CD4-positive, alpha-beta T cell (primary cell): ENCODE results near the gene CCDC146. TPM values are rescaled to one million over a fixed set of nuclear protein-coding genes. Genes with fewer than 3 reads are reported as not detected.

ENCODE experiments used
- ATAC-seq: fragments of 200-7000 bp; cut with Tn5 transposase; one replicate; pipeline ENCODE4 v1.10.0; 2022; ENCODE audit warnings: mild to moderate bottlenecking; ENCODE audit not compliant: poor library complexity
- CTCF ChIA-PET: fragments of 350-600 bp; sonication (Branson Sonifier 250); formaldehyde crosslinking; loops from one replicate; lab custom pipeline; 2021; ENCODE audit warnings: antibody characterized with exemption, inconsistent platforms; lab: Charles Lee
- POLR2A ChIA-PET: fragments of 350-600 bp; sonication (Branson Sonifier 250); formaldehyde crosslinking; loops from one replicate; lab custom pipeline; 2021; ENCODE audit warnings: antibody characterized with exemption, inconsistent platforms; lab: Charles Lee
- DNase-seq, 14 experiments: peaks; one replicate each; pipeline ENCODE4 v3.0.0-alpha.2; 2013 to 2020; ENCODE audit warnings: mixed read lengths in 2 of 14
- H3K27ac ChIP-seq, 2 donors: one replicate each; pipeline versions ENCODE4 v1.5.1 to v1.7.0; 2013; ENCODE audit warnings: low read length in 2 of 2, low read depth in 1 of 2, mild to moderate bottlenecking in 1 of 2
- H3K27me3 ChIP-seq, 2 experiments: 1 replicate in 1 of 2; 2 replicates in 1 of 2; pipeline versions ENCODE4 v1.6.1 to v1.7.0; 2013; ENCODE audit warnings: low read length in 2 of 2, control low read depth in 1 of 2, mild to moderate bottlenecking in 1 of 2, moderate library complexity in 1 of 2; ENCODE audit not compliant: insufficient read depth in 2 of 2, control insufficient read depth in 1 of 2
- H3K36me3 ChIP-seq: one replicate; pipeline ENCODE4 v1.6.1; 2013; ENCODE audit warnings: low read length, control low read depth; ENCODE audit not compliant: insufficient read depth
- H3K4me1 ChIP-seq: one replicate; pipeline ENCODE4 v1.6.1; 2013; ENCODE audit warnings: low read length, control low read depth; ENCODE audit not compliant: insufficient read depth
- H3K4me3 ChIP-seq: one replicate; pipeline ENCODE4 v1.5.1; 2013; ENCODE audit warnings: mild to moderate bottlenecking, low read length, moderate library complexity
- H3K9me3 ChIP-seq, 2 experiments: 1 replicate in 1 of 2; 2 replicates in 1 of 2; pipeline versions ENCODE4 v1.6.1 to v1.7.0; 2013; ENCODE audit warnings: low read length in 2 of 2, mild to moderate bottlenecking in 2 of 2, control low read depth in 1 of 2, moderate library complexity in 1 of 2; ENCODE audit not compliant: control insufficient read depth in 1 of 2, insufficient read depth in 1 of 2
- H3K27ac Mint-ChIP-seq: one replicate; pipeline ENCODE4 v1.8.0; 2020; ENCODE audit warnings: mixed read lengths
- H3K27me3 Mint-ChIP-seq: one replicate; pipeline ENCODE4 v1.8.0; 2021; ENCODE audit warnings: mixed read lengths
- H3K36me3 Mint-ChIP-seq: one replicate; pipeline ENCODE4 v1.8.0; 2021; ENCODE audit warnings: low read depth, mixed read lengths
- H3K4me1 Mint-ChIP-seq: one replicate; pipeline ENCODE4 v1.8.0; 2021; ENCODE audit warnings: low read depth, mixed read lengths
- H3K4me3 Mint-ChIP-seq: one replicate; pipeline ENCODE4 v1.8.0; 2020; ENCODE audit warnings: mild to moderate bottlenecking, mixed read lengths
- H3K9me3 Mint-ChIP-seq: one replicate; pipeline ENCODE4 v1.8.0; 2020; ENCODE audit warnings: mixed read lengths
- intact Hi-C, 2 experiments: fragments of 100-400 bp; cut with DNase I in 1 of 2; cut with micrococcal nuclease in 1 of 2; formaldehyde crosslinking; loops; one replicate each; pipeline versions ENCODE4 v1.15.1 to v1.9.0; 2023 to 2025; cut with DNase I, micrococcal nuclease
- total RNA-seq, 174 experiments: library from RNA in 2 of 174; stranded (reverse) in 2 of 174; gene quantifications; one replicate each; pipeline ENCODE4 v1.2.3 and lab custom pipeline; 2021 to 2026
- TF ChIP-seq, protein P1 (sequence below): fragments of 200-600 bp; IDR thresholded peaks from one replicate; pipeline ENCODE4 v1.8.0; 2022; ENCODE audit warnings: antibody characterized with exemption, mild to moderate bottlenecking

CCDC146 gene
- total RNA-seq, 2 experiments from 2014 or later, result 10.3 to 10.5 TPM

DNA sequence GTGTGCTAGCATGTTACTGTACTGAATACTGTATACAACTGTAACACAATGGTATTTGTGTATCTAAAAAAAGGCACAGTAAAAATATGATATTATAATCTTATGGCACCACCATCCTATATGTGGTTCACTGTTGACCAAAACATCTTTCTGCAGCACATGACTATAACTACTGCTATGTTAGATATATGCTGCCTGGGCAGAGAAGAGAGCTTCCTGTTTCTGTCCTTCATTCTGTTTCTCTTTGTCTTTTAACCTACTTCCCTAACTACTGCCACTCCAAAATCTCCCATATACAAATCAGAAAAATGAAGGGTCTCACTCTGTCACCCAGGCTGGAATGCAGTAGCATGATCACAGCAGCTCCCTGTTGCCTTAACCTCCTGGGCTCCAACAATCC lies 86.0 kb downstream of the CCDC146 start:
- ChIA-PET POLR2A (interaction anchor here (1.6 kb wide), 1 partner anchor 9 kb away, joined by 6 read pairs; the partner anchor contains the start of gene FGL2), CTCF (no interaction called here)
- H3K9me3 ChIP-seq, result peaks cover 14 to 16% of the 10 kb centered on the region in 2 experiments
- H3K36me3 ChIP-seq, result no peaks in the 10 kb centered on the region
- Mint-ChIP-seq H3K27me3 (no peaks in the 10 kb centered on the region), H3K27ac (no peak overlapping the region), H3K9me3 (peaks cover 8% of the 10 kb centered on the region), H3K4me3 (no peak overlapping the region), H3K4me1 (no peaks in the 10 kb centered on the region), H3K36me3 (peaks cover 21% of the 10 kb centered on the region)
- H3K4me1 ChIP-seq, result no peaks in the 10 kb centered on the region
- TF ChIP-seq, protein P1, sequence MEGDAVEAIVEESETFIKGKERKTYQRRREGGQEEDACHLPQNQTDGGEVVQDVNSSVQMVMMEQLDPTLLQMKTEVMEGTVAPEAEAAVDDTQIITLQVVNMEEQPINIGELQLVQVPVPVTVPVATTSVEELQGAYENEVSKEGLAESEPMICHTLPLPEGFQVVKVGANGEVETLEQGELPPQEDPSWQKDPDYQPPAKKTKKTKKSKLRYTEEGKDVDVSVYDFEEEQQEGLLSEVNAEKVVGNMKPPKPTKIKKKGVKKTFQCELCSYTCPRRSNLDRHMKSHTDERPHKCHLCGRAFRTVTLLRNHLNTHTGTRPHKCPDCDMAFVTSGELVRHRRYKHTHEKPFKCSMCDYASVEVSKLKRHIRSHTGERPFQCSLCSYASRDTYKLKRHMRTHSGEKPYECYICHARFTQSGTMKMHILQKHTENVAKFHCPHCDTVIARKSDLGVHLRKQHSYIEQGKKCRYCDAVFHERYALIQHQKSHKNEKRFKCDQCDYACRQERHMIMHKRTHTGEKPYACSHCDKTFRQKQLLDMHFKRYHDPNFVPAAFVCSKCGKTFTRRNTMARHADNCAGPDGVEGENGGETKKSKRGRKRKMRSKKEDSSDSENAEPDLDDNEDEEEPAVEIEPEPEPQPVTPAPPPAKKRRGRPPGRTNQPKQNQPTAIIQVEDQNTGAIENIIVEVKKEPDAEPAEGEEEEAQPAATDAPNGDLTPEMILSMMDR, result no peak
- no peaks in the 10 kb centered on the region for H3K27me3 ChIP-seq
- ATAC-seq, result no peak
- H3K27ac ChIP-seq, result no peak overlapping the region
- no peak for DNase-seq
- H3K4me3 ChIP-seq, result no peak overlapping the region
- intact Hi-C loops, result no loop called here

DNA sequence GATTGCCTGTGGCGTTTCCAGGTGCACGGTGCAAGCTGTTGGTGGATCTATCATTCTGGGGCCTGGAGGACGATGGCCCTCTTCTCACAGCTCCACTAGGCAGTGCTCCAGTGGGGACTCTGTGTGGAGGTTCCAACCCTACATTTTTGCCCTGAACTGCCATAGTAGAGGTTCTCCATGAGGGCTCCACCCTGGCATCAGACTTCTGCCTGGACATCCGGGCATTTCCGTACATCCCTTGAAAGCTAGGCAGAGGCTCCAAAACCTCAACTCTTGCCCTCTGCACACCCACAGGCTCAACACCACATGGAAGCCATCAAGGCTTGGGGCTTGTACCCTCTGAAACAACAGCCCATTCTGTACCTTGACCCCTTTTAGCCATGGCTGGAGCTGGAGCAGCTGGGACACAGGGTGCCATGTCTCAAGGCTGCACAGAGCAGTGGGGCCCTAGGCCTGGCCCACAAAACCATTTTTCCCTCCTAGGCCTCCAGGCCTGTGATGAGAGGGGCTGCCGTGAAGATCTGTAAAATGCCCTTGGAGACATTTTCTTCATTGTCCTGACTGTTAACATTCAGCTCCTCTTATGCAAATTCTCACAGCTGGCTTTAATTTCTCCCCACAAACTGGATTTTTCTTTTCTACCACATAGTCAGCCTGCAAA lies 87.2 kb downstream of the CCDC146 start:
- no peak for DNase-seq
- no peak overlapping the region for H3K27ac ChIP-seq
- peaks cover 14 to 16% of the 10 kb centered on the region in 2 experiments for H3K9me3 ChIP-seq
- ChIA-PET POLR2A (interaction anchor here (1.6 kb wide), 1 partner anchor 10 kb away, joined by 6 read pairs; the partner anchor contains the start of gene FGL2), CTCF (no interaction called here)
- intact Hi-C loops, result no loop called here
- no peaks in the 10 kb centered on the region for H3K36me3 ChIP-seq
- H3K27me3 Mint-ChIP-seq, result no peaks in the 10 kb centered on the region
- TF ChIP-seq, protein P1, result no peak
- H3K27ac Mint-ChIP-seq, result no peak overlapping the region
- no peaks in the 10 kb centered on the region for H3K4me1 ChIP-seq
- H3K9me3 Mint-ChIP-seq, result peaks cover 8% of the 10 kb centered on the region
- H3K4me3 Mint-ChIP-seq, result no peak overlapping the region
- no peaks in the 10 kb centered on the region for H3K4me1 Mint-ChIP-seq
- peaks cover 21% of the 10 kb centered on the region for H3K36me3 Mint-ChIP-seq
- ATAC-seq, result no peak
- no peak overlapping the region for H3K4me3 ChIP-seq
- H3K27me3 ChIP-seq, result no peaks in the 10 kb centered on the region

DNA sequence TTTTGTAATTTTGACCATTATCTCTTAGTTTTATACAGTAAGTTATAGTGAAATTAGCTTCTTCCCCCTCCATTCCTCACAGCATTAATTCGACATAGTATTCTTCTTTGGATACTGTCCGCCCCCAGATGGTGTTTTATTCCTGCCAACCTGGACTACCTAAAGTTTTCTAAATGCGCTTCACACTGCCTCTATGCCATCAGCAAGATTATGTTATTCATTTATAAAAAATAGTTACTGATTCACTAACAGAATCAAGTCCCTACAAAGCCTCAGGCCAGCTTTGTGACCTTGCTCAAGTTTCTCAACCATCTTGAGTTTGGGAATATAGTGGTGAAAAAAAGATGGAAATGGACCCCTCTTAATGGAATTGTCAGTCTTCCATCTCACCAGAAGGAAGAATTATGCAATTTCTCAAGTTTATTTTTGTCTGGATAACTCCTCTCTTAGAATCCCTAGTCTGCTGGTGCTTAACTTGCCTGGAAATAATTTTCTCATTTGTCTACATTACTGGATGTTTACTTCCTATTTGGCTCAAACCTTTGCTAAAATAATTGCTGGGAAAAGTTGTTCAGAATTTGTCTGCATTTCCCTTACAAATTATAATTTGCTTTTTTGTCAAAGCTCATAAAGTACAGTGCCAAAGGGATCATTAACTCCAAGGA lies 93.9 kb downstream of the CCDC146 start:
- no peak overlapping the region for H3K4me3 ChIP-seq
- ChIA-PET POLR2A (interaction anchor here (0.6 kb wide), 1 partner anchor 626 kb away, joined by 3 read pairs; no protein-coding TSS in a partner anchor), CTCF (interaction anchor here (1.3 kb wide), 1 partner anchor 31 kb away, joined by 3 read pairs; no protein-coding TSS in a partner anchor)
- TF ChIP-seq, protein P1, result no peak
- no peaks in the 10 kb centered on the region for H3K4me1 ChIP-seq
- Mint-ChIP-seq H3K9me3 (no peaks in the 10 kb centered on the region), H3K36me3 (peaks cover 5% of the 10 kb centered on the region), H3K27me3 (no peaks in the 10 kb centered on the region), H3K4me1 (peaks cover 2% of the 10 kb centered on the region), H3K4me3 (no peak overlapping the region), H3K27ac (no peak overlapping the region)
- no peaks in the 10 kb centered on the region for H3K36me3 ChIP-seq
- intact Hi-C loops, result no loop called here
- ATAC-seq (no peak), DNase-seq (no peak)
- peaks cover 0 to 6% of the 10 kb centered on the region in 2 experiments for H3K9me3 ChIP-seq
- H3K27me3 ChIP-seq, result no peaks in the 10 kb centered on the region
- H3K27ac ChIP-seq, result no peak overlapping the region
